GM19193 (cell line): ENCODE results near the gene TGFB3.

Source experiments
- POLR2A ChIP-seq: IDR thresholded peaks from 4 replicates; pipeline ENCODE4 v1.6.1; 2011; ENCODE audit not compliant: insufficient read depth, insufficient read length; ENCODE audit errors: extremely low read depth

The TGFB3 gene

GRCh38 chr14:75981426-75982265 lies at the start of gene TGFB3:
TGFB3 (minus strand) TSS chr14:75981995; CDS start chr14:75980893, 1,102 bp downstream.
- TF ChIP-seq POLR2A, result peak; percentile 49

- no peak for TF ChIP-seq POLR2A
Measured at GRCh38 chr14:76024211-76024907, 42.6 kb upstream of the TGFB3 start.

GRCh38 chr14:76023757-76024156 lies 42.0 kb upstream of the TGFB3 start:
- TF ChIP-seq POLR2A, result no peak

- no peak for TF ChIP-seq POLR2A
Measured at GRCh38 chr14:76022991-76023390, 41.2 kb upstream of the TGFB3 start.

GRCh38 chr14:76019676-76020075 lies 37.9 kb upstream of the TGFB3 start:
- no peak for TF ChIP-seq POLR2A

GRCh38 chr14:76015668-76016067 lies 33.9 kb upstream of the TGFB3 start:
- no peak for TF ChIP-seq POLR2A

GRCh38 chr14:76015191-76015590 lies 33.4 kb upstream of the TGFB3 start:
- no peak for TF ChIP-seq POLR2A

- TF ChIP-seq POLR2A, result no peak
Measured at GRCh38 chr14:76012354-76012753, 30.6 kb upstream of the TGFB3 start.

GRCh38 chr14:76011930-76012329 lies 30.1 kb upstream of the TGFB3 start:
- TF ChIP-seq POLR2A, result no peak

- TF ChIP-seq POLR2A, result no peak
Measured at GRCh38 chr14:76007852-76008251, 26.1 kb upstream of the TGFB3 start.

- TF ChIP-seq POLR2A, result no peak
Measured at GRCh38 chr14:76007379-76007778, 25.6 kb upstream of the TGFB3 start.

- no peak for TF ChIP-seq POLR2A
Measured at GRCh38 chr14:76006253-76006652, 24.5 kb upstream of the TGFB3 start.

GRCh38 chr14:76002383-76002782 lies 20.6 kb upstream of the TGFB3 start:
- TF ChIP-seq POLR2A, result no peak

- no peak for TF ChIP-seq POLR2A
Measured at GRCh38 chr14:75999511-76000190, 17.9 kb upstream of the TGFB3 start.

GRCh38 chr14:75996488-75996887 lies 14.7 kb upstream of the TGFB3 start:
- no peak for TF ChIP-seq POLR2A
